GM23338 (cell line): ENCODE measurements around the gene USP27X. TPM values are rescaled to one million over a fixed set of nuclear protein-coding genes. Genes with fewer than 3 reads are reported as not detected.

Experiments
- ATAC-seq: fragments of 200-7000 bp; cut with Tn5 transposase; 3 replicates; pipeline ENCODE4 v1.9.1; 2020
- DNase-seq: peaks from one replicate; pipeline ENCODE4 v3.0.0-alpha.2; 2015; ENCODE audit warnings: low spot score
- H2AFZ ChIP-seq: fragments of 200-600 bp; sonication (generic); 2 replicates; pipeline ENCODE4 v1.8.0; 2016; ENCODE audit warnings: antibody characterized with exemption, mild to moderate bottlenecking, moderate library complexity
- H3F3A ChIP-seq: fragments of 200-600 bp; sonication (generic); replicated peaks from 2 replicates; pipeline ENCODE4 v1.8.0; 2017; ENCODE audit warnings: antibody characterized with exemption, mixed run types, low read depth
- H3K27ac ChIP-seq: fragments of 200-600 bp; sonication (generic); 2 replicates; pipeline ENCODE4 v1.6.1; 2016; ENCODE audit warnings: low read depth
- H3K27me3 ChIP-seq: fragments of 200-600 bp; sonication (generic); 2 replicates; pipeline ENCODE4 v1.8.0; 2016; ENCODE audit warnings: mild to moderate bottlenecking, mixed run types, moderate library complexity; ENCODE audit not compliant: insufficient read depth
- H3K36me3 ChIP-seq: fragments of 200-600 bp; sonication (generic); 2 replicates; pipeline ENCODE4 v1.8.0; 2016; ENCODE audit warnings: mild to moderate bottlenecking; ENCODE audit not compliant: insufficient read depth
- H3K4me1 ChIP-seq: fragments of 200-600 bp; sonication (generic); 2 replicates; pipeline ENCODE4 v1.8.0; 2016; ENCODE audit warnings: mild to moderate bottlenecking, moderate library complexity; ENCODE audit not compliant: insufficient read depth
- H3K4me2 ChIP-seq: fragments of 200-600 bp; sonication (generic); 2 replicates; pipeline ENCODE4 v1.7.1; 2017; ENCODE audit warnings: mixed run types
- H3K4me3 ChIP-seq: fragments of 200-600 bp; sonication (generic); 2 replicates; pipeline ENCODE4 v1.6.1; 2016; ENCODE audit warnings: mixed run types
- H3K79me2 ChIP-seq: fragments of 200-600 bp; sonication (generic); replicated peaks from 2 replicates; pipeline ENCODE4 v1.8.0; 2017; ENCODE audit warnings: mild to moderate bottlenecking; ENCODE audit not compliant: insufficient read depth
- H3K9me2 ChIP-seq: fragments of 200-600 bp; sonication (generic); 2 replicates; pipeline ENCODE4 v1.8.0; 2017; ENCODE audit not compliant: insufficient read depth
- H4K20me1 ChIP-seq: fragments of 200-600 bp; sonication (generic); replicated peaks from 2 replicates; pipeline ENCODE4 v1.8.0; 2017; ENCODE audit warnings: mild to moderate bottlenecking; ENCODE audit not compliant: insufficient read depth
- H3K27ac Mint-ChIP-seq: 2 replicates; pipeline ENCODE4 v1.8.0; 2020; ENCODE audit warnings: inconsistent platforms, mild to moderate bottlenecking, moderate library complexity, mixed read lengths
- H3K27me3 Mint-ChIP-seq: 3 replicates; pipeline ENCODE4 v1.8.0; 2022; ENCODE audit warnings: low read depth, mild to moderate bottlenecking, moderate library complexity, mixed read lengths, inconsistent platforms; ENCODE audit not compliant: insufficient read depth, poor library complexity
- H3K36me3 Mint-ChIP-seq: 3 replicates; pipeline ENCODE4 v1.8.0; 2021; ENCODE audit warnings: low read depth, mild to moderate bottlenecking, inconsistent platforms, moderate library complexity, mixed read lengths
- H3K4me1 Mint-ChIP-seq: 3 replicates; pipeline ENCODE4 v1.8.0; 2020; ENCODE audit warnings: mild to moderate bottlenecking, inconsistent platforms, mixed read lengths
- H3K4me3 Mint-ChIP-seq: 3 replicates; pipeline ENCODE4 v1.8.0; 2021; ENCODE audit warnings: moderate library complexity, mild to moderate bottlenecking, inconsistent platforms, mixed read lengths
- H3K9me3 Mint-ChIP-seq: 3 replicates; pipeline ENCODE4 v1.8.0; 2020; ENCODE audit warnings: moderate library complexity, mild to moderate bottlenecking, inconsistent platforms, mixed read lengths
- CREB1 ChIP-seq: fragments of 250-450 bp; sonication (Bioruptor Pico); IDR thresholded peaks from 2 replicates; pipeline ENCODE4 v1.5.0; 2020; ENCODE audit warnings: low read depth, mild to moderate bottlenecking, moderate library complexity
- EZH2 ChIP-seq: fragments of 200-600 bp; sonication (generic); IDR thresholded peaks from one replicate; pipeline ENCODE4 v1.8.0; 2017; ENCODE audit warnings: antibody characterized with exemption, mild to moderate bottlenecking, low read depth; ENCODE audit not compliant: unreplicated experiment
- EZH2phosphoT487 ChIP-seq: fragments of 200-600 bp; sonication (generic); IDR thresholded peaks from one replicate; pipeline ENCODE4 v1.8.1; 2018; ENCODE audit warnings: antibody characterized with exemption; ENCODE audit not compliant: unreplicated experiment
- JUNB ChIP-seq: IDR thresholded peaks from one replicate; pipeline ENCODE4 v1.6.1; 2016; ENCODE audit warnings: antibody characterized with exemption; ENCODE audit not compliant: unreplicated experiment
- NANOG ChIP-seq: IDR thresholded peaks from 2 replicates; pipeline ENCODE4 v1.6.1; 2016; ENCODE audit warnings: antibody characterized with exemption, borderline replicate concordance
- POLR2AphosphoS5 ChIP-seq: IDR thresholded peaks from 2 replicates; pipeline ENCODE4 v1.6.1; 2016; ENCODE audit warnings: antibody characterized with exemption, low read depth
- REST ChIP-seq: IDR thresholded peaks from one replicate; pipeline ENCODE4 v1.6.1; 2018; ENCODE audit warnings: antibody characterized with exemption; ENCODE audit not compliant: unreplicated experiment
- ZNF114 ChIP-seq: fragments of 250-450 bp; sonication (Bioruptor Pico); IDR thresholded peaks from 2 replicates; pipeline ENCODE4 v1.5.0; 2020; ENCODE audit warnings: mild to moderate bottlenecking, moderate library complexity
- ZNF331 ChIP-seq: fragments of 250-450 bp; sonication (Bioruptor Pico); IDR thresholded peaks from 2 replicates; pipeline ENCODE4 v1.5.0; 2020; ENCODE audit warnings: low read depth, mild to moderate bottlenecking, moderate library complexity
- polyA plus RNA-seq: library from polyadenylated mRNA; unstranded; fragments of >200 nt; fragmentation: Nextera tagmentation; extraction: Ambion mirVana; gene quantifications from 2 replicates; pipeline ENCODE4 v1.2.1, GENCODE V29; 2016
- total RNA-seq: library from RNA; depleted of rRNA; stranded (reverse); fragments of >200 nt; shearing (Covaris generic); gene quantifications from 2 replicates; pipeline ENCODE4 v1.2.3, GENCODE V29; 2014
- TF ChIP-seq, protein P1 (sequence below): IDR thresholded peaks from 2 replicates; pipeline ENCODE4 v1.6.1; 2016; ENCODE audit warnings: antibody characterized with exemption
- TF ChIP-seq, protein P2 (sequence below): fragments of 250-450 bp; sonication (Bioruptor Pico); IDR thresholded peaks from 2 replicates; pipeline ENCODE4 v1.5.0; 2020; ENCODE audit warnings: mild to moderate bottlenecking, moderate library complexity
- TF ChIP-seq, protein P3 (sequence below), 2 experiments: fragments of 200-600 bp in 1 of 2; sonication (generic) in 1 of 2; conservative IDR thresholded peaks; 2 replicates each; pipeline versions ENCODE4 v1.5.1 to v1.6.1; 2016 to 2017; ENCODE audit warnings: antibody characterized with exemption in 2 of 2, low read depth in 2 of 2, mild to moderate bottlenecking in 2 of 2, moderate library complexity in 1 of 2

USP27X gene
- total and polyA plus RNA-seq, 2 experiments from 2014 or later = 1.1 to 5.0 TPM

GRCh38 chrX:49850028-49850427, 29.3 kb upstream of the USP27X start:
- TF ChIP-seq EZH2 (no peak), EZH2phosphoT487 (no peak), REST (no peak), POLR2AphosphoS5 (no peak), ZNF114 (CRISPR knock-in tag) (no peak), CREB1 (no peak), NANOG (no peak), ZNF331 (CRISPR knock-in tag) (no peak), JUNB (no peak)
- TF ChIP-seq, protein P1, sequence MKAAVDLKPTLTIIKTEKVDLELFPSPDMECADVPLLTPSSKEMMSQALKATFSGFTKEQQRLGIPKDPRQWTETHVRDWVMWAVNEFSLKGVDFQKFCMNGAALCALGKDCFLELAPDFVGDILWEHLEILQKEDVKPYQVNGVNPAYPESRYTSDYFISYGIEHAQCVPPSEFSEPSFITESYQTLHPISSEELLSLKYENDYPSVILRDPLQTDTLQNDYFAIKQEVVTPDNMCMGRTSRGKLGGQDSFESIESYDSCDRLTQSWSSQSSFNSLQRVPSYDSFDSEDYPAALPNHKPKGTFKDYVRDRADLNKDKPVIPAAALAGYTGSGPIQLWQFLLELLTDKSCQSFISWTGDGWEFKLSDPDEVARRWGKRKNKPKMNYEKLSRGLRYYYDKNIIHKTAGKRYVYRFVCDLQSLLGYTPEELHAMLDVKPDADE = no peak
- TF ChIP-seq, protein P2, sequence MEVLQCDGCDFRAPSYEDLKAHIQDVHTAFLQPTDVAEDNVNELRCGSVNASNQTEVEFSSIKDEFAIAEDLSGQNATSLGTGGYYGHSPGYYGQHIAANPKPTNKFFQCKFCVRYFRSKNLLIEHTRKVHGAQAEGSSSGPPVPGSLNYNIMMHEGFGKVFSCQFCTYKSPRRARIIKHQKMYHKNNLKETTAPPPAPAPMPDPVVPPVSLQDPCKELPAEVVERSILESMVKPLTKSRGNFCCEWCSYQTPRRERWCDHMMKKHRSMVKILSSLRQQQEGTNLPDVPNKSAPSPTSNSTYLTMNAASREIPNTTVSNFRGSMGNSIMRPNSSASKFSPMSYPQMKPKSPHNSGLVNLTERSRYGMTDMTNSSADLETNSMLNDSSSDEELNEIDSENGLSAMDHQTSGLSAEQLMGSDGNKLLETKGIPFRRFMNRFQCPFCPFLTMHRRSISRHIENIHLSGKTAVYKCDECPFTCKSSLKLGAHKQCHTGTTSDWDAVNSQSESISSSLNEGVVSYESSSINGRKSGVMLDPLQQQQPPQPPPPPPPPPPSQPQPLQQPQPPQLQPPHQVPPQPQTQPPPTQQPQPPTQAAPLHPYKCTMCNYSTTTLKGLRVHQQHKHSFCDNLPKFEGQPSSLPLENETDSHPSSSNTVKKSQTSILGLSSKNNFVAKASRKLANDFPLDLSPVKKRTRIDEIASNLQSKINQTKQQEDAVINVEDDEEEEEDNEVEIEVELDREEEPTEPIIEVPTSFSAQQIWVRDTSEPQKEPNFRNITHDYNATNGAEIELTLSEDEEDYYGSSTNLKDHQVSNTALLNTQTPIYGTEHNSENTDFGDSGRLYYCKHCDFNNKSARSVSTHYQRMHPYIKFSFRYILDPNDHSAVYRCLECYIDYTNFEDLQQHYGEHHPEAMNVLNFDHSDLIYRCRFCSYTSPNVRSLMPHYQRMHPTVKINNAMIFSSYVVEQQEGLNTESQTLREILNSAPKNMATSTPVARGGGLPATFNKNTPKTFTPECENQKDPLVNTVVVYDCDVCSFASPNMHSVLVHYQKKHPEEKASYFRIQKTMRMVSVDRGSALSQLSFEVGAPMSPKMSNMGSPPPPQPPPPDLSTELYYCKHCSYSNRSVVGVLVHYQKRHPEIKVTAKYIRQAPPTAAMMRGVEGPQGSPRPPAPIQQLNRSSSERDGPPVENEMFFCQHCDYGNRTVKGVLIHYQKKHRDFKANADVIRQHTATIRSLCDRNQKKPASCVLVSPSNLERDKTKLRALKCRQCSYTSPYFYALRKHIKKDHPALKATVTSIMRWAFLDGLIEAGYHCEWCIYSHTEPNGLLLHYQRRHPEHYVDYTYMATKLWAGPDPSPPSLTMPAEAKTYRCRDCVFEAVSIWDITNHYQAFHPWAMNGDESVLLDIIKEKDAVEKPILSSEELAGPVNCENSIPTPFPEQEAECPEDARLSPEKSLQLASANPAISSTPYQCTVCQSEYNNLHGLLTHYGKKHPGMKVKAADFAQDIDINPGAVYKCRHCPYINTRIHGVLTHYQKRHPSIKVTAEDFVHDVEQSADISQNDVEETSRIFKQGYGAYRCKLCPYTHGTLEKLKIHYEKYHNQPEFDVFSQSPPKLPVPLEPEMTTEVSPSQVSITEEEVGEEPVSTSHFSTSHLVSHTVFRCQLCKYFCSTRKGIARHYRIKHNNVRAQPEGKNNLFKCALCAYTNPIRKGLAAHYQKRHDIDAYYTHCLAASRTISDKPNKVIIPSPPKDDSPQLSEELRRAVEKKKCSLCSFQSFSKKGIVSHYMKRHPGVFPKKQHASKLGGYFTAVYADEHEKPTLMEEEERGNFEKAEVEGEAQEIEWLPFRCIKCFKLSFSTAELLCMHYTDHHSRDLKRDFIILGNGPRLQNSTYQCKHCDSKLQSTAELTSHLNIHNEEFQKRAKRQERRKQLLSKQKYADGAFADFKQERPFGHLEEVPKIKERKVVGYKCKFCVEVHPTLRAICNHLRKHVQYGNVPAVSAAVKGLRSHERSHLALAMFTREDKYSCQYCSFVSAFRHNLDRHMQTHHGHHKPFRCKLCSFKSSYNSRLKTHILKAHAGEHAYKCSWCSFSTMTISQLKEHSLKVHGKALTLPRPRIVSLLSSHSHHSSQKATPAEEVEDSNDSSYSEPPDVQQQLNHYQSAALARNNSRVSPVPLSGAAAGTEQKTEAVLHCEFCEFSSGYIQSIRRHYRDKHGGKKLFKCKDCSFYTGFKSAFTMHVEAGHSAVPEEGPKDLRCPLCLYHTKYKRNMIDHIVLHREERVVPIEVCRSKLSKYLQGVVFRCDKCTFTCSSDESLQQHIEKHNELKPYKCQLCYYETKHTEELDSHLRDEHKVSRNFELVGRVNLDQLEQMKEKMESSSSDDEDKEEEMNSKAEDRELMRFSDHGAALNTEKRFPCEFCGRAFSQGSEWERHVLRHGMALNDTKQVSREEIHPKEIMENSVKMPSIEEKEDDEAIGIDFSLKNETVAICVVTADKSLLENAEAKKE (CRISPR knock-in tag) = no peak
- TF ChIP-seq, protein P3, sequence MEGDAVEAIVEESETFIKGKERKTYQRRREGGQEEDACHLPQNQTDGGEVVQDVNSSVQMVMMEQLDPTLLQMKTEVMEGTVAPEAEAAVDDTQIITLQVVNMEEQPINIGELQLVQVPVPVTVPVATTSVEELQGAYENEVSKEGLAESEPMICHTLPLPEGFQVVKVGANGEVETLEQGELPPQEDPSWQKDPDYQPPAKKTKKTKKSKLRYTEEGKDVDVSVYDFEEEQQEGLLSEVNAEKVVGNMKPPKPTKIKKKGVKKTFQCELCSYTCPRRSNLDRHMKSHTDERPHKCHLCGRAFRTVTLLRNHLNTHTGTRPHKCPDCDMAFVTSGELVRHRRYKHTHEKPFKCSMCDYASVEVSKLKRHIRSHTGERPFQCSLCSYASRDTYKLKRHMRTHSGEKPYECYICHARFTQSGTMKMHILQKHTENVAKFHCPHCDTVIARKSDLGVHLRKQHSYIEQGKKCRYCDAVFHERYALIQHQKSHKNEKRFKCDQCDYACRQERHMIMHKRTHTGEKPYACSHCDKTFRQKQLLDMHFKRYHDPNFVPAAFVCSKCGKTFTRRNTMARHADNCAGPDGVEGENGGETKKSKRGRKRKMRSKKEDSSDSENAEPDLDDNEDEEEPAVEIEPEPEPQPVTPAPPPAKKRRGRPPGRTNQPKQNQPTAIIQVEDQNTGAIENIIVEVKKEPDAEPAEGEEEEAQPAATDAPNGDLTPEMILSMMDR (conservative IDR thresholded peaks at IDR 0.05; ENCODE audit: low read depth in 2 of 2) = no peak
- Mint-ChIP-seq H3K9me3 (no peaks in the 10 kb centered on the region), H3K4me3 (no peak overlapping the region), H3K27ac (no peak overlapping the region), H3K27me3 (peaks cover 5% of the 10 kb centered on the region), H3K4me1 (no peaks in the 10 kb centered on the region), H3K36me3 (no peaks in the 10 kb centered on the region)
- Histone ChIP-seq H4K20me1 (no peaks in the 10 kb centered on the region), H3K4me1 (no peaks in the 10 kb centered on the region), H3K27ac (no peak overlapping the region), H3K79me2 (no peaks in the 10 kb centered on the region), H3K27me3 (no peaks in the 10 kb centered on the region), H3K4me3 (no peak overlapping the region), H2AFZ (no peak overlapping the region), H3K9me2 (no peaks in the 10 kb centered on the region), H3K4me2 (no peak overlapping the region), H3F3A (no peaks in the 10 kb centered on the region), H3K36me3 (no peaks in the 10 kb centered on the region)
- DNase-seq (no peak), ATAC-seq (no peak)
